ENCODE data around the gene CTNNB1. TPM values are rescaled to one million over a fixed set of nuclear protein-coding genes. Genes with fewer than 3 reads are reported as not detected.

Gene CTNNB1
- total and polyA plus RNA-seq, 2 of the 13 experiments (the other 11 are each of a cell fraction or from before 2014, with no cell fraction given) = 398 to 489 TPM

DNA sequence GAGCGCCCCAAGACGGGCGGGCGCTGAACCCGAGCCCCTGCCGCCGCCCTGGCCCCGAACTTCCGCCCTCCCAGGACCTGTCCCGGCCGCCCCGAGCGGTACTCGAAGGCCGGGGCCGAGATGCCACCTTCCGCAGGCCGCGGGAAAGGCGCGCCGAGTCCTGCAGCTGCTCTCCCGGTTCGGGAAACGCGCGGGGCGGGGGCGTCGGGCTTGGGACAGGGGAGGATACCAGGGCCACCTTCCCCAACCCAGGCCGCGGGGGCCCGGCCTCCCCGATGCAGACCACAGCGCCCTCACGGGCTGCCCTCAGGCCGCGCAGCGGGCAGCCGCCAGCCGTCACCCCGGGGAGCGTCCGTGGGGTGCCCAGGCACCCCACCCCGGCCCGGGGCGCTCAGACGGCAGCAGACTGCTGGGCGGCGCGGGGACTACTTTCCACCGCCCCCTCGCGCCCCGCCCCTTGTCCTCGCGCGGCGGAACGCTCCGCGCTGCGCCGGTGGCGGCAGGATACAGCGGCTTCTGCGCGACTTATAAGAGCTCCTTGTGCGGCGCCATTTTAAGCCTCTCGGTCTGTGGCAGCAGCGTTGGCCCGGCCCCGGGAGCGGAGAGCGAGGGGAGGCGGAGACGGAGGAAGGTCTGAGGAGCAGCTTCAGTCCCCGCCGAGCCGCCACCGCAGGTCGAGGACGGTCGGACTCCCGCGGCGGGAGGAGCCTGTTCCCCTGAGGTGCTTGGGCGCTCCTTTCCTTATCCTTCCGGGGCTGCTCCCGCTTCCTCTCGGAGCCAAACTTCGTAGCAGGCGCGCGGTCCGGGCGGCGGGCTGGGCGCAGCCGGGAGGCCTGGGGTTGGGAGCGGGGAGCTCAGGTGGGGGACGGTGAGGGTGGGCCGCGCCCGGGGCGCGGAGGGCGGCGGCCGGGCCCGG, at the start of gene CTNNB1 (continued):
- TF ChIP-seq, protein P1, sequence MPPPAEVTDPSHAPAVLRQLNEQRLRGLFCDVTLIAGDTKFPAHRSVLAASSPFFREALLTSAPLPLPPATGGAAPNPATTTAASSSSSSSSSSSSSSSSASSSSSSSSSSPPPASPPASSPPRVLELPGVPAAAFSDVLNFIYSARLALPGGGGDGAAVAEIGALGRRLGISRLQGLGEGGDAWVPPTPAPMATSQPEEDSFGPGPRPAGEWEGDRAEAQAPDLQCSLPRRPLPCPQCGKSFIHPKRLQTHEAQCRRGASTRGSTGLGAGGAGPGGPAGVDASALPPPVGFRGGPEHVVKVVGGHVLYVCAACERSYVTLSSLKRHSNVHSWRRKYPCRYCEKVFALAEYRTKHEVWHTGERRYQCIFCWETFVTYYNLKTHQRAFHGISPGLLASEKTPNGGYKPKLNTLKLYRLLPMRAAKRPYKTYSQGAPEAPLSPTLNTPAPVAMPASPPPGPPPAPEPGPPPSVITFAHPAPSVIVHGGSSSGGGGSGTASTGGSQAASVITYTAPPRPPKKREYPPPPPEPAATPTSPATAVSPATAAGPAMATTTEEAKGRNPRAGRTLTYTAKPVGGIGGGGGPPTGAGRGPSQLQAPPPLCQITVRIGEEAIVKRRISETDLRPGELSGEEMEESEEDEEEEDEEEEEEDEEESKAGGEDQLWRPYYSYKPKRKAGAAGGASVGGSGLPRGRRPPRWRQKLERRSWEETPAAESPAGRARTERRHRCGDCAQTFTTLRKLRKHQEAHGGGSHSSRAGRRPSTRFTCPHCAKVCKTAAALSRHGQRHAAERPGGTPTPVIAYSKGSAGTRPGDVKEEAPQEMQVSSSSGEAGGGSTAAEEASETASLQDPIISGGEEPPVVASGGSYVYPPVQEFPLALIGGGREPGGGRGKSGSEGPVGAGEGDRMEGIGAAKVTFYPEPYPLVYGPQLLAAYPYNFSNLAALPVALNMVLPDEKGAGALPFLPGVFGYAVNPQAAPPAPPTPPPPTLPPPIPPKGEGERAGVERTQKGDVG (CRISPR knock-in tag; IDR thresholded peaks at IDR 0.05; ENCODE audit: borderline replicate concordance) = no peak
- TF ChIP-seq, protein P2, sequence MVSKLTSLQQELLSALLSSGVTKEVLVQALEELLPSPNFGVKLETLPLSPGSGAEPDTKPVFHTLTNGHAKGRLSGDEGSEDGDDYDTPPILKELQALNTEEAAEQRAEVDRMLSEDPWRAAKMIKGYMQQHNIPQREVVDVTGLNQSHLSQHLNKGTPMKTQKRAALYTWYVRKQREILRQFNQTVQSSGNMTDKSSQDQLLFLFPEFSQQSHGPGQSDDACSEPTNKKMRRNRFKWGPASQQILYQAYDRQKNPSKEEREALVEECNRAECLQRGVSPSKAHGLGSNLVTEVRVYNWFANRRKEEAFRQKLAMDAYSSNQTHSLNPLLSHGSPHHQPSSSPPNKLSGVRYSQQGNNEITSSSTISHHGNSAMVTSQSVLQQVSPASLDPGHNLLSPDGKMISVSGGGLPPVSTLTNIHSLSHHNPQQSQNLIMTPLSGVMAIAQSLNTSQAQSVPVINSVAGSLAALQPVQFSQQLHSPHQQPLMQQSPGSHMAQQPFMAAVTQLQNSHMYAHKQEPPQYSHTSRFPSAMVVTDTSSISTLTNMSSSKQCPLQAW (CRISPR knock-in tag; IDR thresholded peaks at IDR 0.05) = peak; percentile 88
- TF ChIP-seq XBP1 (CRISPR knock-in tag; IDR thresholded peaks at IDR 0.05) = peak; percentile 41; the same call in 1 of the 2 replicates
- TF ChIP-seq, protein P3, sequence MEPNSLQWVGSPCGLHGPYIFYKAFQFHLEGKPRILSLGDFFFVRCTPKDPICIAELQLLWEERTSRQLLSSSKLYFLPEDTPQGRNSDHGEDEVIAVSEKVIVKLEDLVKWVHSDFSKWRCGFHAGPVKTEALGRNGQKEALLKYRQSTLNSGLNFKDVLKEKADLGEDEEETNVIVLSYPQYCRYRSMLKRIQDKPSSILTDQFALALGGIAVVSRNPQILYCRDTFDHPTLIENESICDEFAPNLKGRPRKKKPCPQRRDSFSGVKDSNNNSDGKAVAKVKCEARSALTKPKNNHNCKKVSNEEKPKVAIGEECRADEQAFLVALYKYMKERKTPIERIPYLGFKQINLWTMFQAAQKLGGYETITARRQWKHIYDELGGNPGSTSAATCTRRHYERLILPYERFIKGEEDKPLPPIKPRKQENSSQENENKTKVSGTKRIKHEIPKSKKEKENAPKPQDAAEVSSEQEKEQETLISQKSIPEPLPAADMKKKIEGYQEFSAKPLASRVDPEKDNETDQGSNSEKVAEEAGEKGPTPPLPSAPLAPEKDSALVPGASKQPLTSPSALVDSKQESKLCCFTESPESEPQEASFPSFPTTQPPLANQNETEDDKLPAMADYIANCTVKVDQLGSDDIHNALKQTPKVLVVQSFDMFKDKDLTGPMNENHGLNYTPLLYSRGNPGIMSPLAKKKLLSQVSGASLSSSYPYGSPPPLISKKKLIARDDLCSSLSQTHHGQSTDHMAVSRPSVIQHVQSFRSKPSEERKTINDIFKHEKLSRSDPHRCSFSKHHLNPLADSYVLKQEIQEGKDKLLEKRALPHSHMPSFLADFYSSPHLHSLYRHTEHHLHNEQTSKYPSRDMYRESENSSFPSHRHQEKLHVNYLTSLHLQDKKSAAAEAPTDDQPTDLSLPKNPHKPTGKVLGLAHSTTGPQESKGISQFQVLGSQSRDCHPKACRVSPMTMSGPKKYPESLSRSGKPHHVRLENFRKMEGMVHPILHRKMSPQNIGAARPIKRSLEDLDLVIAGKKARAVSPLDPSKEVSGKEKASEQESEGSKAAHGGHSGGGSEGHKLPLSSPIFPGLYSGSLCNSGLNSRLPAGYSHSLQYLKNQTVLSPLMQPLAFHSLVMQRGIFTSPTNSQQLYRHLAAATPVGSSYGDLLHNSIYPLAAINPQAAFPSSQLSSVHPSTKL (CRISPR knock-in tag; IDR thresholded peaks at IDR 0.05) = peak; percentile 87
- no peak; the same call in 1 of the 2 replicates for TF ChIP-seq ZNF746 (CRISPR knock-in tag; IDR thresholded peaks at IDR 0.05)
- peak; percentile 87; the same call in 1 of the 2 replicates for TF ChIP-seq ZNF850 (CRISPR knock-in tag; conservative IDR thresholded peaks at IDR 0.05)
- TF ChIP-seq ZNF24 (IDR thresholded peaks at IDR 0.05) = peak; percentile 79
- TF ChIP-seq, protein P4, sequence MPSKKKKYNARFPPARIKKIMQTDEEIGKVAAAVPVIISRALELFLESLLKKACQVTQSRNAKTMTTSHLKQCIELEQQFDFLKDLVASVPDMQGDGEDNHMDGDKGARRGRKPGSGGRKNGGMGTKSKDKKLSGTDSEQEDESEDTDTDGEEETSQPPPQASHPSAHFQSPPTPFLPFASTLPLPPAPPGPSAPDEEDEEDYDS (CRISPR knock-in tag; IDR thresholded peaks at IDR 0.05) = peak; percentile 96
- no peak for TF ChIP-seq SATB2 (CRISPR knock-in tag; IDR thresholded peaks at IDR 0.05)
- peak; percentile 84; the same call in 1 of the 2 replicates for TF ChIP-seq ZNF670 (CRISPR knock-in tag; IDR thresholded peaks at IDR 0.05; ENCODE audit: borderline replicate concordance)
- no peak for TF ChIP-seq ATAD3A (CRISPR knock-in tag; IDR thresholded peaks at IDR 0.05)
- no peak for TF ChIP-seq ZNF530 (CRISPR knock-in tag; IDR thresholded peaks at IDR 0.05; ENCODE audit: low read depth)
- TF ChIP-seq FOXC1 (CRISPR knock-in tag; IDR thresholded peaks at IDR 0.05; ENCODE audit: borderline replicate concordance) = peak; percentile 82; the same call in 1 of the 2 replicates
- no peak for TF ChIP-seq RORA (CRISPR knock-in tag; IDR thresholded peaks at IDR 0.05)
- TF ChIP-seq ZSCAN29 (CRISPR knock-in tag; conservative IDR thresholded peaks at IDR 0.05) = peak; percentile 61; the same call in 1 of the 2 replicates
- TF ChIP-seq, protein P5, sequence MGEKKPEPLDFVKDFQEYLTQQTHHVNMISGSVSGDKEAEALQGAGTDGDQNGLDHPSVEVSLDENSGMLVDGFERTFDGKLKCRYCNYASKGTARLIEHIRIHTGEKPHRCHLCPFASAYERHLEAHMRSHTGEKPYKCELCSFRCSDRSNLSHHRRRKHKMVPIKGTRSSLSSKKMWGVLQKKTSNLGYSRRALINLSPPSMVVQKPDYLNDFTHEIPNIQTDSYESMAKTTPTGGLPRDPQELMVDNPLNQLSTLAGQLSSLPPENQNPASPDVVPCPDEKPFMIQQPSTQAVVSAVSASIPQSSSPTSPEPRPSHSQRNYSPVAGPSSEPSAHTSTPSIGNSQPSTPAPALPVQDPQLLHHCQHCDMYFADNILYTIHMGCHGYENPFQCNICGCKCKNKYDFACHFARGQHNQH (CRISPR knock-in tag; IDR thresholded peaks at IDR 0.05) = peak; percentile 95
- peak; percentile 77 for TF ChIP-seq SRSF1 (optimal IDR thresholded peaks at IDR 0.05; ENCODE audit: low read depth, low read length)
- peak; percentile 90; the same call in 1 of the 2 replicates for TF ChIP-seq ZNF674 (CRISPR knock-in tag; IDR thresholded peaks at IDR 0.05; ENCODE audit: low read depth)

Measured in HepG2 (cell line).